Gastroesophageal sphincter (tissue), 4 donors: ENCODE data around the gene NDUFA7. TPM values are rescaled to one million over a fixed set of nuclear protein-coding genes. Genes with fewer than 3 reads are reported as not detected.
A peak's percentile ranks its signal among the peaks of the same experiment; 100 is the strongest.

Experiments
- ATAC-seq: fragments of 150-250 bp; one replicate; pipeline ENCODE4 v1.9.1; 2016; ENCODE audit warnings: mild to moderate bottlenecking, moderate library complexity
- H3K27ac ChIP-seq, 4 donors: fragments of 200-600 bp; sonication (generic) in 3 of 4; 1 replicate in 3 of 4; 2 replicates in 1 of 4; pipeline ENCODE4 v1.5.1; 2016 to 2019
- H3K27me3 ChIP-seq: fragments of 200-600 bp; sonication (generic); one replicate; pipeline ENCODE4 v1.5.1; 2019
- H3K36me3 ChIP-seq, 2 donors: fragments of 200-600 bp; sonication (generic); one replicate each; pipeline ENCODE4 v1.5.1; 2019; ENCODE audit warnings: control low read depth in 1 of 2
- H3K4me1 ChIP-seq, 3 donors: fragments of 200-600 bp; sonication (generic); 1 replicate in 2 of 3; 2 replicates in 1 of 3; pipeline ENCODE4 v1.5.1; 2016 to 2019; ENCODE audit warnings: control low read depth in 2 of 3
- H3K4me3 ChIP-seq, 2 donors: fragments of 200-600 bp; sonication (generic); one replicate each; pipeline ENCODE4 v1.5.1; 2019; ENCODE audit warnings: mild to moderate bottlenecking in 1 of 2, moderate library complexity in 1 of 2
- H3K9me3 ChIP-seq, 3 donors: fragments of 200-600 bp; sonication (generic); one replicate each; pipeline ENCODE4 v1.5.1; 2017 to 2019; ENCODE audit warnings: control low read depth in 2 of 3
- CTCF ChIP-seq, 4 experiments: fragments of 200-600 bp in 2 of 4; fragments of 450-650 bp in 2 of 4; sonication (generic) in 1 of 4; IDR thresholded peaks; one replicate each; pipeline ENCODE4 v1.5.1; 2017 to 2019; ENCODE audit warnings: antibody characterized with exemption in 4 of 4, mild to moderate bottlenecking in 2 of 4, moderate library complexity in 2 of 4
- EP300 ChIP-seq: sonication (generic); formaldehyde crosslinking; IDR thresholded peaks from one replicate; pipeline ENCODE4 v1.6.1; 2017; ENCODE audit warnings: antibody characterized with exemption, mild to moderate bottlenecking
- POLR2A ChIP-seq, 2 donors: fragments of 450-650 bp; IDR thresholded peaks; one replicate each; pipeline ENCODE4 v1.6.1; 2017; ENCODE audit warnings: antibody characterized with exemption in 2 of 2, mild to moderate bottlenecking in 2 of 2, moderate library complexity in 1 of 2
- POLR2AphosphoS5 ChIP-seq: sonication (generic); formaldehyde crosslinking; IDR thresholded peaks from one replicate; pipeline ENCODE4 v1.6.1; 2017; ENCODE audit warnings: antibody characterized with exemption
- WGBS, 2 donors: methylation state at CpG; one replicate each; pipeline ENCODE4 v1.1.5; 2018; ENCODE audit warnings: low coverage in 1 of 2; 5-methylcytosine and 5-hydroxymethylcytosine counted together
- total RNA-seq, 4 donors: library from RNA; depleted of rRNA; stranded (reverse); fragments of >200 nt; gene quantifications; one replicate each; pipeline ENCODE4 v1.1.0, GENCODE V29; 2016

Gene NDUFA7
- total RNA-seq, 4 donors from 2014 or later = 14.5 to 48.3 (median 32.3) TPM

- no peak for ATAC-seq
- Histone ChIP-seq H3K4me1 (peaks cover 0 to 55% (median 18%) of the 10 kb centered on the region in 3 donors), H3K27me3 (peaks cover 88% of the 10 kb centered on the region), H3K27ac (no peak overlapping the region), H3K9me3 (no peaks in the 10 kb centered on the region), H3K4me3 (no peak overlapping the region), H3K36me3 (peaks cover 0 to 4% of the 10 kb centered on the region in 2 donors)
- WGBS, 2 donors = 37 to 55% methylated on average over 3 to 5 of the region's 6 CpGs
- no peak for TF ChIP-seq POLR2AphosphoS5
- no peak for TF ChIP-seq CTCF (IDR thresholded peaks at IDR 0.05)
- no peak for TF ChIP-seq POLR2A (IDR thresholded peaks at IDR 0.05)
- no peak for TF ChIP-seq EP300
Observed at GRCh38 chr19:8338835-8339234, 17.7 kb upstream of the NDUFA7 start.

GRCh38 chr19:8337728-8338127 lies 16.6 kb upstream of the NDUFA7 start:
- Histone ChIP-seq H3K4me1 (peaks cover 0 to 55% (median 22%) of the 10 kb centered on the region in 3 donors), H3K9me3 (no peaks in the 10 kb centered on the region), H3K27me3 (peaks cover 88% of the 10 kb centered on the region), H3K36me3 (peaks cover 0 to 6% of the 10 kb centered on the region in 2 donors), H3K27ac (no peak overlapping the region), H3K4me3 (no peak overlapping the region)
- no peak for TF ChIP-seq CTCF (IDR thresholded peaks at IDR 0.05)
- no peak for ATAC-seq
- 74 to 86% methylated on average over 4 of the region's 7 CpGs for WGBS, 2 donors

GRCh38 chr19:8336660-8337059 lies 15.5 kb upstream of the NDUFA7 start:
- Histone ChIP-seq H3K27me3 (peaks cover 87% of the 10 kb centered on the region), H3K4me1 (peaks cover 0 to 45% (median 18%) of the 10 kb centered on the region in 3 donors), H3K36me3 (peaks cover 0 to 6% of the 10 kb centered on the region in 2 donors), H3K9me3 (no peaks in the 10 kb centered on the region), H3K27ac (no peak overlapping the region), H3K4me3 (no peak overlapping the region)
- no peak for TF ChIP-seq CTCF (IDR thresholded peaks at IDR 0.05)
- WGBS, 2 donors = 70 to 72% methylated on average over 6 to 8 of the region's 8 CpGs
- ATAC-seq = no peak

- no peak for TF ChIP-seq POLR2AphosphoS5
- TF ChIP-seq EP300 = no peak
- 7 to 58% methylated on average over 2 to 3 of the region's 27 CpGs for WGBS, 2 donors
- Histone ChIP-seq H3K27me3 (peaks cover 86% of the 10 kb centered on the region), H3K4me3 (no peak overlapping the region), H3K4me1 (peaks cover 0 to 41% (median 13%) of the 10 kb centered on the region in 3 donors), H3K36me3 (peaks cover 0 to 6% of the 10 kb centered on the region in 2 donors), H3K27ac (no peak overlapping the region), H3K9me3 (no peaks in the 10 kb centered on the region)
- ATAC-seq = no peak
Observed at GRCh38 chr19:8336072-8336569, 14.9 kb upstream of the NDUFA7 start.

GRCh38 chr19:8335343-8336071 lies 14.3 kb upstream of the NDUFA7 start:
- peak overlapping the region in 1 of 2 donors; percentile 46 for H3K4me3 ChIP-seq
- H3K9me3 ChIP-seq = no peaks in the 10 kb centered on the region
- TF ChIP-seq CTCF (IDR thresholded peaks at IDR 0.05) = no peak
- no peak for TF ChIP-seq POLR2A (IDR thresholded peaks at IDR 0.05)
- TF ChIP-seq POLR2AphosphoS5 = no peak
- TF ChIP-seq EP300 = no peak
- H3K27ac ChIP-seq = no peak overlapping the region
- H3K27me3 ChIP-seq = peaks cover 82% of the 10 kb centered on the region
- peak; percentile 14 for ATAC-seq
- 20% methylated on average over 1 of the region's 79 CpGs; no CpG with 5 or more reads in 1 of the 2 donors for WGBS, 2 donors
- H3K4me1 ChIP-seq = peaks cover 0 to 41% (median 13%) of the 10 kb centered on the region in 3 donors
- H3K36me3 ChIP-seq = peaks cover 0 to 6% of the 10 kb centered on the region in 2 donors
